WERI-Rb-1 (cell line): ENCODE data around the gene CNIH1.

ENCODE experiments used
- DNase-seq: peaks from one replicate; pipeline ENCODE4 v3.0.0-alpha.2; 2020
- H3K27ac ChIP-seq: fragments of 250-450 bp; sonication (Bioruptor Pico); 2 replicates; pipeline ENCODE4 v1.5.1; 2020; ENCODE audit warnings: mild to moderate bottlenecking, moderate library complexity
- H3K27me3 ChIP-seq: fragments of 250-450 bp; sonication (Bioruptor Pico); 2 replicates; pipeline ENCODE4 v1.5.1; 2021; ENCODE audit warnings: mild to moderate bottlenecking, low read depth, moderate library complexity; ENCODE audit not compliant: insufficient read depth, severe bottlenecking
- H3K36me3 ChIP-seq: fragments of 250-450 bp; sonication (Bioruptor Pico); 2 replicates; pipeline ENCODE4 v1.5.1; 2020; ENCODE audit warnings: mild to moderate bottlenecking, moderate library complexity
- H3K4me3 ChIP-seq: 2 replicates; pipeline ENCODE4 v1.5.1; 2011; ENCODE audit warnings: low read depth, mild to moderate bottlenecking, control low read depth, low read length
- H3K9me3 ChIP-seq: fragments of 250-450 bp; sonication (Bioruptor Pico); 2 replicates; pipeline ENCODE4 v1.5.1; 2021; ENCODE audit warnings: mild to moderate bottlenecking, moderate library complexity; ENCODE audit not compliant: severe bottlenecking
- TF ChIP-seq, protein P1 (sequence below): IDR thresholded peaks from 2 replicates; pipeline ENCODE4 v1.5.1; 2011; ENCODE audit warnings: low read depth, mild to moderate bottlenecking, control low read depth, inconsistent platforms, low read length

The CNIH1 gene

GRCh38 chr14:54428527-54428926 is 12.6 kb downstream of the CNIH1 start:
- H3K36me3 ChIP-seq, result peaks cover 53% of the 10 kb centered on the region
- H3K27me3 ChIP-seq, result no peaks in the 10 kb centered on the region
- TF ChIP-seq, protein P1, sequence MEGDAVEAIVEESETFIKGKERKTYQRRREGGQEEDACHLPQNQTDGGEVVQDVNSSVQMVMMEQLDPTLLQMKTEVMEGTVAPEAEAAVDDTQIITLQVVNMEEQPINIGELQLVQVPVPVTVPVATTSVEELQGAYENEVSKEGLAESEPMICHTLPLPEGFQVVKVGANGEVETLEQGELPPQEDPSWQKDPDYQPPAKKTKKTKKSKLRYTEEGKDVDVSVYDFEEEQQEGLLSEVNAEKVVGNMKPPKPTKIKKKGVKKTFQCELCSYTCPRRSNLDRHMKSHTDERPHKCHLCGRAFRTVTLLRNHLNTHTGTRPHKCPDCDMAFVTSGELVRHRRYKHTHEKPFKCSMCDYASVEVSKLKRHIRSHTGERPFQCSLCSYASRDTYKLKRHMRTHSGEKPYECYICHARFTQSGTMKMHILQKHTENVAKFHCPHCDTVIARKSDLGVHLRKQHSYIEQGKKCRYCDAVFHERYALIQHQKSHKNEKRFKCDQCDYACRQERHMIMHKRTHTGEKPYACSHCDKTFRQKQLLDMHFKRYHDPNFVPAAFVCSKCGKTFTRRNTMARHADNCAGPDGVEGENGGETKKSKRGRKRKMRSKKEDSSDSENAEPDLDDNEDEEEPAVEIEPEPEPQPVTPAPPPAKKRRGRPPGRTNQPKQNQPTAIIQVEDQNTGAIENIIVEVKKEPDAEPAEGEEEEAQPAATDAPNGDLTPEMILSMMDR, result no peak
- no peak overlapping the region for H3K27ac ChIP-seq
- H3K4me3 ChIP-seq, result no peak overlapping the region
- no peaks in the 10 kb centered on the region for H3K9me3 ChIP-seq
- no peak for DNase-seq

DNA sequence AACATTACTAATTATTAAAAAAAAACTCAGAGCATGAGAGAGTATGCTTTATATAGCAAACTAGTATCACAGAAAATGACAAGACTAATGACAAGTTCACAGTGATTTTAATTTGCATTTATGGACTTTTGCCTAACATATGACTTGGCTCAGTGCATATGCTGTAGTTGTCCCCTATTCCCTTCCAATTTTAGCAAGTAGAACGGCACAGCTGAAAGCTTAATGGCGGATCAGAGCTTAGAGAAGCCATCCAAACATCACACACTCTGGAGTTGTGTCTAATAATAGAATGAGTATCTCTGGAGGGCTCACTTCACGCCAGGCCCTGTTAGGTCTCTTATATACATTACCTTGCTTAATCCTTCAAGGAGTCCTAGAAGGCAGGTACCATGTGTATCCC is 13.3 kb downstream of the CNIH1 start:
- DNase-seq, result no peak
- TF ChIP-seq, protein P1, result no peak
- no peak overlapping the region for H3K27ac ChIP-seq
- no peaks in the 10 kb centered on the region for H3K27me3 ChIP-seq
- H3K9me3 ChIP-seq, result no peaks in the 10 kb centered on the region
- no peak overlapping the region for H3K4me3 ChIP-seq
- H3K36me3 ChIP-seq, result peaks cover 53% of the 10 kb centered on the region

GRCh38 chr14:54425537-54426274 is 15.5 kb downstream of the CNIH1 start:
- Histone ChIP-seq H3K4me3 (no peak overlapping the region), H3K27me3 (no peaks in the 10 kb centered on the region), H3K9me3 (no peaks in the 10 kb centered on the region), H3K27ac (no peak overlapping the region), H3K36me3 (peaks cover 46% of the 10 kb centered on the region)
- TF ChIP-seq, protein P1, result no peak
- DNase-seq, result no peak

DNA sequence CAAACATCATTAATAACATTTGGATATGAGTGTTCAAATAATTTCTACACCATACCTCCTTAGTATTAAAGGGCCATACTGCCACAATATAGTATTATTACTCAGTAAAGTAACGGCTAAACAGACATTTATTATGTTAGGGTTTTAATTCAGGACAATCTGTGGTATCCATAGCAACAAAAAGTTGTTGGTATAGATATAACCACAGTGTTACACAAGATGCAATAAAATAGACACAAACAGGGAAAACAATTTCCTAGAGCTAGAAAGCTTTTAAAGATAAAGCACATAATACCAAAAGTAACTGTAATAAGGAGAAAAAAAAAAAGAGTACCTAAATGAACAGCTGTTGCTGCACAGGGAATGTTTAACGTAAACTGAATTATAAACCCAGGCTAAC is 16.1 kb downstream of the CNIH1 start:
- Histone ChIP-seq H3K9me3 (no peaks in the 10 kb centered on the region), H3K4me3 (no peak overlapping the region), H3K27ac (no peak overlapping the region), H3K27me3 (no peaks in the 10 kb centered on the region), H3K36me3 (peaks cover 48% of the 10 kb centered on the region)
- no peak for DNase-seq
- TF ChIP-seq, protein P1, result no peak

- peaks cover 49% of the 10 kb centered on the region for H3K36me3 ChIP-seq
- TF ChIP-seq, protein P1, result no peak
- H3K9me3 ChIP-seq, result no peaks in the 10 kb centered on the region
- H3K27ac ChIP-seq, result no peak overlapping the region
- H3K27me3 ChIP-seq, result no peaks in the 10 kb centered on the region
- no peak overlapping the region for H3K4me3 ChIP-seq
- DNase-seq, result no peak
Observed at GRCh38 chr14:54424479-54424901, 16.7 kb downstream of the CNIH1 start.

- Histone ChIP-seq H3K9me3 (no peaks in the 10 kb centered on the region), H3K27ac (no peak overlapping the region), H3K36me3 (peaks cover 48% of the 10 kb centered on the region), H3K27me3 (no peaks in the 10 kb centered on the region), H3K4me3 (no peak overlapping the region)
- DNase-seq, result no peak
- TF ChIP-seq, protein P1, result no peak
Observed at GRCh38 chr14:54423991-54424390, 17.2 kb downstream of the CNIH1 start.
